Measurements from ENCODE around the gene ADAM8. TPM values are rescaled to one million over a fixed set of nuclear protein-coding genes. Genes with fewer than 3 reads are reported as not detected.

Gene ADAM8
- total and polyA plus RNA-seq, 2 of the 8 experiments (the other 6 are each of a cell fraction or from before 2014, with no cell fraction given) = 4.6 TPM

DNA sequence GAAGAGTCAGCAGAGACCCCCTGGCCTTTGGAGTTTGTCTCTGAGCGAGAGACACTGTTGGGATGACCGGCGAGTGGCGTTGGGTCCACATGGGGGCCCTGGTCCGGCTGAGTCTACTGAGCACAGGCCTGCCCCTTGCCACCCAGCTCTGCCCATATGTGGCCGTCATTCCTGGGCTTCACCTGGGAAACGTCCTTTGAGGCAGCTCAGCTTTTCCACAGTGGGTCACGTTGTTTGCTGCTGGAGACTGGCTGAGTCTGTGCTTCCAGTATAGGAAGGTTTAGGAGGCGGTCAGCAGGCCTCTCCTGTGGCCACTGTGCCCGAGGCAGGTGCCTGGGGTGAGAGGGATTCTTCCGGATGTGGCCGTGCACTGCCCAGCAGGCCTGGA lies 17.1 kb downstream of the ADAM8 start:
- Histone ChIP-seq H2AFZ (ENCODE audit: low read length) (no peak overlapping the region), H2BK15ac (ENCODE audit: low read length) (peak overlapping the region; percentile 61; the same call in 1 of the 2 replicates), H2BK12ac (ENCODE audit: low read depth, low read length) (peak overlapping the region; percentile 90; the same call in 1 of the 2 replicates), H2BK120ac (replicated peaks; ENCODE audit: low read depth, low read length) (peak overlapping the region; percentile 43), H3K27ac (ENCODE audit: low read depth, low read length) (no peak overlapping the region), H3K23ac (ENCODE audit: insufficient read length) (no peak overlapping the region), H3K4me1 (replicated peaks in 1 of 4; ENCODE audit: control insufficient read depth in 3 of 4, insufficient read depth in 4 of 4, low read length in 3 of 4) (peaks cover 0 to 20% (median 11%) of the 10 kb centered on the region in 4 experiments; a peak in 5 of 7 replicates), H3K18ac (ENCODE audit: extremely low read depth, low read length) (peak overlapping the region; percentile 60; the same call in 1 of the 2 replicates), H3K9ac (replicated peaks in 1 of 4; ENCODE audit: extremely low read depth in 1 of 4, low read depth in 3 of 4, low read length in 3 of 4) (no peak overlapping the region), H4K8ac (ENCODE audit: extremely low read depth, insufficient read depth, low read length) (peak overlapping the region; percentile 21; the same call in 1 of the 2 replicates), H3K23me2 (ENCODE audit: low read depth, low read length) (peaks cover 7% of the 10 kb centered on the region; the same call in 1 of the 2 replicates), H3K56ac (replicated peaks; ENCODE audit: insufficient read length, low read depth, low read length) (no peak overlapping the region), H3K79me1 (ENCODE audit: low read depth, low read length) (no peaks in the 10 kb centered on the region), H2BK20ac (ENCODE audit: low read length) (no peak overlapping the region), H3K14ac (ENCODE audit: insufficient read length) (no peak overlapping the region), H4K20me1 (replicated peaks in 1 of 2; ENCODE audit: control insufficient read depth in 1 of 2, insufficient read depth in 2 of 2, low read length in 2 of 2) (peaks cover 0 to 3% of the 10 kb centered on the region in 2 experiments), H3K4ac (replicated peaks; ENCODE audit: insufficient read length, low read depth, low read length) (no peak overlapping the region), H3K9me3 (ENCODE audit: insufficient read depth in 2 of 2, low read depth in 1 of 2, low read length in 1 of 2) (no peaks in the 10 kb centered on the region), H2BK5ac (ENCODE audit: low read depth, low read length) (no peak overlapping the region), H3K4me3 (ENCODE audit: extremely low read depth in 1 of 4, insufficient read depth in 2 of 4, low read depth in 3 of 4, low read length in 4 of 4) (no peak overlapping the region), H3K27me3 (replicated peaks in 1 of 4; ENCODE audit: control insufficient read depth in 3 of 4, extremely low read depth in 1 of 4, insufficient read depth in 3 of 4, low read length in 3 of 4) (peaks cover 0 to 15% (median 8%) of the 10 kb centered on the region in 4 experiments; a peak in 6 of 7 replicates), H3K79me2 (ENCODE audit: control insufficient read depth in 1 of 2, insufficient read depth in 2 of 2, low read length in 2 of 2) (no peaks in the 10 kb centered on the region), H3K4me2 (ENCODE audit: insufficient read depth in 1 of 2, low read depth in 2 of 2, low read length in 2 of 2) (no peak overlapping the region), H2AK5ac (ENCODE audit: low read depth, low read length) (no peak overlapping the region), H3K36me3 (ENCODE audit: control insufficient read depth in 2 of 4, insufficient read depth in 4 of 4, low read length in 3 of 4) (no peaks in the 10 kb centered on the region), H4K5ac (ENCODE audit: insufficient read length, low read depth, low read length) (no peak overlapping the region), H4K91ac (replicated peaks; ENCODE audit: insufficient read length, low read length) (no peak overlapping the region)
- DNase-seq (ENCODE audit: low read depth in 1 of 2, low spot score in 2 of 2) = no peak
- TF ChIP-seq, protein P1, sequence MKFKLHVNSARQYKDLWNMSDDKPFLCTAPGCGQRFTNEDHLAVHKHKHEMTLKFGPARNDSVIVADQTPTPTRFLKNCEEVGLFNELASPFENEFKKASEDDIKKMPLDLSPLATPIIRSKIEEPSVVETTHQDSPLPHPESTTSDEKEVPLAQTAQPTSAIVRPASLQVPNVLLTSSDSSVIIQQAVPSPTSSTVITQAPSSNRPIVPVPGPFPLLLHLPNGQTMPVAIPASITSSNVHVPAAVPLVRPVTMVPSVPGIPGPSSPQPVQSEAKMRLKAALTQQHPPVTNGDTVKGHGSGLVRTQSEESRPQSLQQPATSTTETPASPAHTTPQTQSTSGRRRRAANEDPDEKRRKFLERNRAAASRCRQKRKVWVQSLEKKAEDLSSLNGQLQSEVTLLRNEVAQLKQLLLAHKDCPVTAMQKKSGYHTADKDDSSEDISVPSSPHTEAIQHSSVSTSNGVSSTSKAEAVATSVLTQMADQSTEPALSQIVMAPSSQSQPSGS (IDR thresholded peaks at IDR 0.05; ENCODE audit: low read length) = no peak
- TF ChIP-seq NANOG (IDR thresholded peaks at IDR 0.05; ENCODE audit: insufficient read depth, low read depth, low read length, poor library complexity, severe bottlenecking) (no peak), NRF1 (IDR thresholded peaks at IDR 0.05; ENCODE audit: low read depth, low read length) (no peak), CTBP2 (IDR thresholded peaks at IDR 0.05; ENCODE audit: borderline replicate concordance, insufficient read depth, insufficient read length, low read length) (no peak)
- FAIRE-seq = no peak
- ChIA-PET CTCF (ENCODE audit: partially characterized antibody) (interaction anchor here (1.0 to 4.5 kb wide), 7 partner anchors 10 to 116 kb away, joined by 3 to 24 read pairs (median 3); no protein-coding TSS in a partner anchor), POLR2A (ENCODE audit: partially characterized antibody) (interaction anchor here (1.0 to 1.8 kb wide), 2 partner anchors 18 to 21 kb away, joined by 3 to 7 read pairs; partner anchors contain the start of gene ADAM8)
- WGBS, 2 experiments (ENCODE audit: extremely low coverage in 1 of 2, insufficient coverage in 1 of 2, insufficient read length in 1 of 2, insufficient replicate concordance in 2 of 2, low coverage in 1 of 2, low lambda C conversion rate in 2 of 2, missing lambda C conversion rate in 1 of 2) = 79% methylated on average over 12 of the region's 12 CpGs; no CpG with 5 or more reads in 1 of the 2 experiments
